HK-2 (cell line): Measurements from ENCODE around the gene KDM4B.

Experiments
- DNase-seq: peaks from one replicate; pipeline ENCODE4 v3.0.0-alpha.2; 2018; ENCODE audit not compliant: unreplicated experiment

KDM4B gene

GRCh38 chr19:4984438-4984990 lies 15.6 kb downstream of the KDM4B start:
- no peak for DNase-seq

DNA sequence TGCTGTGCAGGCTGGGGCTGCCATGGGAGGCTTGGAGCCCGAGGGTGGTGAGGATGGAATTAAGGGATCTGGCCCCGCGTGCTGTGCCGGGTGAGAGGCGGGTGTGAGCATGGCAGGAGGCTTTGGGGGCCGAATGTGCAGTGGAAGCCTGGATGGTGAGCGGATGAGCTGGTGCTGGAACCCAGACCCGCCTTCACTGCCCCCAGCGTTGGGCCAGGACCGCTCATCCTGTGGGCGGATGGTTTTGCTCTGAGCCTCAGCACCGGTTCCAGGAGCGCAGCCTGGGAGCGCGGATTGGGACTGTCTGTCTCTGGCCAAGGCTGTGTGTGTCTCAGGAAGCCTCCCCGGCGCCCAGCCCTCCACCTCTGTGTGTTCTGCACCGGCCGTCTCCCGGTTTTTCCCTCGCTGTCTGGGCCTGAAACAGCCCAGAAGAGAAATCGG lies 16.7 kb downstream of the KDM4B start:
- DNase-seq: no peak

DNA sequence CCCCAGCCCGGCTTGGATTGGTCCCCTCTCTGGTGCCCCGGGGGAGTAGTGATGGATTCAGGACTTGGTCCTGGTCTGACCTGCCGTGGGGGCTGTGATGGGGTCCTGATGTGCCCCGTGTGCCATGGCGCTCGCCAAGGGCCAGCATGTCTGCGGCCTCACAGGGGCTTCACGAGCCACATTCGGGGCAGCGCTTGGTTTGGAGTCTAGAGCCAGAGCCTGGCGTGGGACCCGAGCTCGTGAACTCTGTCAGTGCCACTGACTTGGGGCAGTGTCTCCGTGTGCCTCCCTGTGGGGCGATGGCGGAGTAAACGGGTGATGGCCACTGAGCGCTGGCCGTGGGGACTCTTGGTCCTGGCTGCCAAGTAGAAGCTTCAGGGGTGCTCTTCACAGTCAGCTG lies 17.1 kb downstream of the KDM4B start:
- no peak for DNase-seq

DNA sequence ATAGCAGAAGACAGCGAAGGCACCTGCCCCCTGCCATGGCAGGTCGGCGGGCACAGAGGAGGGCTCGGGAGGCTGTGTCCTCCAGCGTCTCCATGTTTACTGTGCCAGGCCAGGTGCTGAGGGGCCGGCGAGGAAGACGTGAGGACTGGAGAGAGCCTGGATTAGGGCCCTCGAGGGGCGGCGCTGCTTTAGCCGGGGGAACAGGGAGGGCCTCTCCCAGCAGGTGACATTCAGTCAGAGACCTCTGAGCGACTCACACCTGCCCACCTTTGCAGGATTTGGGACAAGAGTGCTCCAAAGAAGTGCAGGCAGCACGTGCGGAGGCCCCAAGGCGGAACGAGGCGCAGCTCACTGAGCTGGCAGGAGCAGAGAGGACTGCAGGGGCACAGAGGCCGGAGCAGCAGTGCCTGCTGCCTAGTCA lies 17.6 kb downstream of the KDM4B start:
- DNase-seq: no peak

GRCh38 chr19:4987256-4987655 lies 18.3 kb downstream of the KDM4B start:
- DNase-seq: no peak

GRCh38 chr19:4987692-4988370 lies 18.9 kb downstream of the KDM4B start:
- DNase-seq: no peak

DNA sequence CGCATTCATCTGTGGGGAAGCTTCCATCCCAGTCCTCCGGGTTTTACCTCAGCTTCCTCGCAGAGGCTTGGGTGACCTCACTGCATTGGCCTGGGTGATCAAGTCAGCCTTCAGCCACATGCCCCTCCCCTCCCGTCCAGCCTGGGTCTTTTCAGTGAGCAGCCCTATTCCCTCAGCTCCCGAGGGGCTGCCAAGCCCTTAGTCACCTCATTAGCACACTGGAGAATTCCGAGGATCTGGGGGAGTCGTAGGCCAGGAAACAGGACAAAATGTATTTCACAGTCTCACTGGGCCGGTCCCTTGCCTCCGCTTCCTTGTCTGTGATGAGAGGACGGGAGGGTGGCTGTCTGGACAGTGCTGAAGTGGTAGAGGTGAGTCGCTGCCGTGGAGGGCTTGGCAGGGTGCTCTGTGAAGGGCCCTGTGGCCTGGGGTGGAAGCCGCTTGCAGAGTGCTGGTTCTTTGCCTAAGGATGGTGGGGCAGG lies 19.9 kb downstream of the KDM4B start:
- peak; percentile 67 for DNase-seq

DNA sequence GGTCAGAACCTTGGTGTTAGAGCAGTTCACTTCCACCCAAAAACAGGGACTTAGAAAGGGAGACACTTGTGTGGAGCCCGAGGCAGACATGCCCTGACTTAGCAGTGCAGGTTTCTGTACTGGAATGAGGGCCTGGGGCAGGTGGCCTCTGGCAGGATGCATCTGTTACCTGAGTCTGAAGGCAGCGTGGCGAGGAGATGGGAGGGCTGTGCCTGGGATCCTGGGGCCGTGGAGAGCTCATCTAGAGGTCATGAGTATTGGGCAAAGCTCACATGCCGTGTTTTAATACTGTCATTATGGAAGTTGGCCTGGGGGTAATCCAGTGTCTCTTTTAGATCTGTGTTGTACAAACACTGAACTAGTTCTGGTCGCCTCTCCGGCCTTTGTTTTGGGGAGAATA lies 21.4 kb downstream of the KDM4B start:
- DNase-seq: no peak

GRCh38 chr19:4991538-4991937 lies 22.6 kb downstream of the KDM4B start:
- no peak for DNase-seq

DNA sequence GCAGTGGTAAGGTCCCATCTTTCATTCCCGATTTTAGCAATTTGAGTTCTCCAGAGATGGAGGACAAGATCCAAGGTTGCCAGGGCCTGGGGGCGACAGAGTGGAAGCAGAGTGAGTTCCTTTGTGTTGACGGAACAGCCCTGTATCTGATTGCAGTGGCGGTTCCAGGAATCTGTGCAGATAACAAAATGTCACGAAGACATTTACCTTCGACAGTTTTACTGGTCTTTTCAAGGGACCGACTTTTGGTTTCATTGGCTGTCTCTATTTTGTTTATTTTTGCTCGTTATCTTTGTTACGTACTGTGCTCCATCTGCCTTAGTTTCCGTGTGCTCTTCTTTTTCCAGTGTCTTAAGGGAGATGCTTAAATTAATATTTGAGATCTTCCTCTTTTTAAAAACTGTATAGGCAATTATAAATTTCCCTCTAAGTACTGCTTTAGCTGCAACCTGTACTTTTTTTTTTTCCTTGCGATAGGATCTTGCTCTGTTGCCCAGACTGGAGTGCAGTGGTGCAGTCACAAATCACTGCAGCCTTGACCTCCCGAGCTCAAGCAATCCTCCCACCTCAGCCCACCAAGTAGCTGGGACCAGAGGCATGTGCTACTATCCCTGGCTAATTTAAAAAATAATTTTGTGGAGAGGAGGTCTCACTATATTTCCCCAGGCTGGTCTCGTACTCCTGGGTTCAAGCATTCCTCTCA lies 23.2 kb downstream of the KDM4B start:
- no peak for DNase-seq

DNA sequence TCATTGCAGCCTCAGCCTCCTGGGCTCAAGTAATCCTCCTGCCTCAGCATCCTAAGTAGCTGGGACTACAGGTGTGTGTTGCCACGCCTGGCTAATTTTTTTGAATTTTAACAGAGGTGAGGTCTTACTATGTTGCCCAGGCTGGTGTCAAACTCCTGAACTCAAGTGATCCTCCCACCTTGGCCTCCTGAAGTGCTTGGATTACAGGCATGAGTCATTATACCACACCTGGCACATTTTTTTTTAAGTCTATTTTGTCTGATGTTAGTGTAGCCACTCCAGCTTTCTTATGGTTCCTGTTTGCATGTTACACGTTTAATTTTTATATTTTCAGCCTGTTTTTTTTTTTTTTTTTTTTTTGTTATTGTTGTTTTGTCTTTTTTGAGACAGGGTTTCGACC lies 24.8 kb downstream of the KDM4B start:
- DNase-seq: no peak

GRCh38 chr19:4996701-4997100 lies 27.8 kb downstream of the KDM4B start:
- no peak for DNase-seq

DNA sequence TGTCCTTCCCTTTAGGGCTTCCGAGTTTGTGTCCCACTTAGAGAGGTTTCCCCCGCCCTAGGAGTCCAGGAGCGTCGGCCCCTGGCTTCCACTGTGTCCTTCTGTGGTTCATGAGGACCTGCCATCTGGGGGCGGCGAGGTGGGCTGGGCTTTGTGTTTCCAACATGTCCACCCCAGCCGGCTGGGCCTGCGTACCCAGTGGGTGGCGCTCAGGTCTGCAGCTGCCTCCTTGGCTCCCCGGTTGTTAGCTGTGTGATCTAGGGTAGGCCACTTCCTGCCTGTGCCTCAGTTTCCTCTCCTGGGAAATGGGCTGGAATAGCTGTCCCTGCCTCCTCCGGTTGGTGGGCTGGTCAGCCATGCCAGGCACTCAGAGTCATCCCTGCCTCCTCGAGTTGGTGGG lies 28.4 kb downstream of the KDM4B start:
- DNase-seq: no peak

GRCh38 chr19:5000120-5000611 lies 31.3 kb downstream of the KDM4B start:
- no peak for DNase-seq

GRCh38 chr19:5001615-5002014 lies 32.7 kb downstream of the KDM4B start:
- DNase-seq: peak; percentile 29

DNA sequence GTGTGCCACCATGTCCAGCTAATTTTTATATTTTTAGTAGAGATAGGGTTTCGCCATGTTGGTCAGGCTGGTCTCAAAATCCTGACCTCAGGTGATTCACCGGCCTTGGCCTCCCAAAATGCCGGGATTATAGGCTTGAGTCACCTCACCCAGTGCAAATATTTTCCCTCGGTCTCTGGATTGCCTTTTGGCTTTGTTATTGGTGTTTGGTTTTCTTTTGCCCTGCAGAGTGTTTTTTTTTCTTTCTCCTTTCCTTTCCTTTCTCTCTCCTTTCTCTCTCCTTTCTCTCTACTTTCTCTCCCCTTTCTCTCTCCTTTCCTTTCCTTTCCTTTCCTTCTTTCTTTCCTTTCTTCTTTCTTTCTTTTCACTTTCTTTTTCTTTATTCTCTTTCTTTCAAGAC lies 33.2 kb downstream of the KDM4B start:
- DNase-seq: peak; percentile 46

GRCh38 chr19:5003781-5004180 lies 34.9 kb downstream of the KDM4B start:
- no peak for DNase-seq

GRCh38 chr19:5005096-5005495 lies 36.2 kb downstream of the KDM4B start:
- DNase-seq: no peak

- no peak for DNase-seq
Measured at GRCh38 chr19:5006201-5006600, 37.3 kb downstream of the KDM4B start.

DNA sequence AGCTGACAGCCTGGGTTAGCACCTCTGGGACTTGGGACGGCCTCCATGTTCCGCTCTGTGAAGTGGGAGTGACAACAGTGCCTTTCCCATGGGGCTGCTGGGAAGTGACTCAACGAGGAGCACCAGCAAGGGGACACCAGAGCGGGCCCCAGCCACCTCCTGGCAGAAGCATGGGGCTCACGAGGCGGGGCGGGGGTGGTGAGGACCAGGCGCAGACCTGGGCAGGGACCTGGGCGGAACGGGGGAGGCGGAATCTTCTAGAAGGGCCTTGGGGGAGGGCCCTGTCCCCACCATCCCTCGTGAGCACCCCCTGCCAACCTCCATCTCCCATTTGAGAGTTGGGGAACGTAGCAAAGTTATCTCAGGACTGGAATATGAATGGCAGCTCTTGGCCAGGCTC lies 37.9 kb downstream of the KDM4B start:
- no peak for DNase-seq

GRCh38 chr19:5011476-5012238 lies 42.7 kb downstream of the KDM4B start:
- DNase-seq: no peak
